ENCODE results near the gene ERVW-1.
"Not testable (repeated sequence)": the region's sequence is repeated elsewhere in the genome, so short reads cannot be mapped to it uniquely, and the experiment has no call there.

The ERVW-1 gene

GRCh38 chr7:92468589-92468988, 9.2 kb downstream of the ERVW-1 start:
- not testable (repeated sequence) for DNase-seq (ENCODE audit: low spot score)

DNA sequence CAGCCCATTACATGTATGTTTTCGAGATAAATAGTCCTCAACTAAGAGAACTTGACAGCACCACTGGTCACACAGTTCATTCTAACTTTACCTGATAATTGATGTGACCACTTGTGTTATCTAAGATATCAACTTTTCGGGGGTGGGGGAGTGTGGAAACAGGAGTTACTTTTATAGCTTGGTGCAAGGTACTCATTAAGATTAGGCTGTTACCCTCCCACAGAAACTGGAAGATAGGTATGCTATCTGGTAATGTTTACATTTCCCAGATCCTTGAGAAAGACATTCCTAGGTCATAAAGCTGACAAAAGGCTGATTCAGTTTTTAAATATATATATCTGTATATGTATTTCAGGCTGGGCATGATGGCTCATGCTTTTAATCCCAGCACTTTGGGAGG, 11.1 kb downstream of the ERVW-1 start:
- DNase-seq (ENCODE audit: low spot score): no peak

DNA sequence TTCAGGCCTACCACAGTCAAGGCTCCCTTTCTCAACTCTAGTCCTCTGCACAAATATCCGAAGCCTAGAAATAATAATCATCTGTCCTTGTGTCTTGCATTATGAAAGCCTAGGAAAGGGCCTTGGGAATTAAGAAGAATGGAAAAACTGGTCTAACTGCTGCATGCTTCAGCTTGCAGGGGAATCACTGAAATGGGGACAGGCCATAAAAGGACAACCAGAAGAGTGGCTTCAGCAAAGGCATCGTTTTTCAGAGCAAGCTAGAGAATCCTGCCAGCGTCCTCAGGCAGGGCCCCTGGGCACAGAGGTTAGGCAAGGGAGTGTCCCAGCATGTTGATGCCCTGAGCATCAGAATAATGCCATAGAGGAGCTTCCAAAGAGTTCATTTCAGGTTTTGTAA, 13.2 kb downstream of the ERVW-1 start:
- no peak for DNase-seq (ENCODE audit: low spot score)

DNA sequence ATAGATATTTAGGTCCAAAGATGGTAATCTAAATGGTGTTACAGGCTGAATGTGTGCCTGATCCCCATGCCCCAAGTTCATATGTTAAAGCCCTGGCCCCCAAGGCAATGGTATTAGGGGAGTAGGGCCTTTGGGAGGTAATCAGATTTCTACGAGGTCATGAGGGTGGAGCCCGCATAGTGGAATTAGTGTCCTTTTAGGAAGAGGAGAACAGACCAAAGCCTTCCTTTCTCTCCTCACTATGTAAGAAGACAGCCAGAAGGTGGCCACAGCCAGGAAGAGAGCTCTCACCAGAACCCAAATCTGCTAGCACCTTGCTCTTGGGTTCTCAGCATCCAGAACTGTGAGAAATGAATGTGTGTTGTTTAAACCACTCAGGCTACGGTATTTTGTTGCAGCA, 15.2 kb downstream of the ERVW-1 start:
- no peak for DNase-seq (ENCODE audit: low spot score)

DNA sequence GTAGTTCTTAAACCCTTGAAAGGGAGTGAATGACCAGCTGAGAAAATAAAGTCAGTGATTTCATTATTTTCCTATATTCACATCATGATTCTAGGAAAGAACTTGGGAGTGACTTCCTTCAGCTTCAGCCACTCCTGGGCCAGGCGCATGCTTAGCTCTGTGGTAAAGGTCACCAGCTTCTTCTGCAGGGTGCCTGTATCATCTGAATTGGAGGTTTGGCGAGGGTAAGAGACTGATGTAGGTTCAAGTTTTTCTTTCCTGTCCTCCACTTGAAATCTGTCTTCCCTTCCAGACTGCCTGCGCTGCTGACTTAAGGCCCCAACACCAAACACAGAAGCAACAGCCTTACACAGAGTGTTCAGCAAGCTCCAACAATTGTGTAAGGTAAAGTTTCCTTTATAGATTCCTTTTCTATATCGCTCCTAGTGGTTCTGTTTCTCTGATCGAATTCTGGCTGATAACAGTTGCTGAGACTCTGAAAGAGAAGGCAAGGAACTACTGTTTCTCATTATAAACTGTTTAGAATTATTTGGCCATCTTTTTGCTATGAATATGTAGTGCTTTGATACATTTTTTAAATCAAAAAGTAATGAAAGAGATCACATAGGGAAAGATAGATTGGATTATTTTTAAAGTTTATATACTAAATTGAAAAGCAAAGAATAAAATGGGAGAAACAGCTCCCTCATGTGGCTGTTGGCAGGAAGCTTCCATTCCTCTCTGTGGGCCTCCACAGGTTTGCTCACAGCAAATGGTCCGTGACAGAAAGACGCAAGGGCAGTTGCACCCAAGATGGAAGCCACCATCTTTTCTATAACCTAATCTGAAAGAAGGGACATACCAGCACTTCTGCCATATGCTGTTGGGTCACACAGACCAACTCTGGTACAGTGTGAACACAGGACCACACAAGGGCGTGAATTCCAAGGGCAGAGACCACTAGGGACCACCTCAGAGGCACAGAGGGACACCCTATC, 16.4 kb downstream of the ERVW-1 start:
- DNase-seq (ENCODE audit: low spot score): peak; percentile 37

- DNase-seq (ENCODE audit: low spot score): no peak
Measured at GRCh38 chr7:92460510-92460909, 17.2 kb downstream of the ERVW-1 start.

GRCh38 chr7:92460109-92460508, 17.6 kb downstream of the ERVW-1 start:
- no peak for DNase-seq (ENCODE audit: low spot score)

GRCh38 chr7:92456236-92456635, 21.5 kb downstream of the ERVW-1 start:
- DNase-seq (ENCODE audit: low spot score): no peak

DNA sequence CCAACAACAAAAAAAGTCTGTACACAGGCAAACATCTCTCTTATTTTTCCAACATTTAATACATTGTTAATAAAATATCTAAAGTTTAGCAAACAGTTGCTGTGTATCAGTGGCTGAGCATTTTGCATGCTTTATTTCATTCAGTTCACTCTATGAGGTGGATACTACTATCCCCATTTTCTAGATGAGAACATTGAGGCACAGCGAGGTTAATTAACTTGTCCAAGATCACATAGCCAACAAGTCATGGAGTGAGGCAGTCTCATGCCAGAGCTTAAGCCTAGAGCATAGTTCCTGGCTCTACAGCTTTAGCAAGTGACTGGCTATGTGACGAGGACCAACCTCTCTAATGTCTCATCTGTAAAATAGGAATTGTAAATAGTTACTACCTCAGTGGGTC, 26.1 kb downstream of the ERVW-1 start:
- DNase-seq (ENCODE audit: low spot score): no peak

DNA sequence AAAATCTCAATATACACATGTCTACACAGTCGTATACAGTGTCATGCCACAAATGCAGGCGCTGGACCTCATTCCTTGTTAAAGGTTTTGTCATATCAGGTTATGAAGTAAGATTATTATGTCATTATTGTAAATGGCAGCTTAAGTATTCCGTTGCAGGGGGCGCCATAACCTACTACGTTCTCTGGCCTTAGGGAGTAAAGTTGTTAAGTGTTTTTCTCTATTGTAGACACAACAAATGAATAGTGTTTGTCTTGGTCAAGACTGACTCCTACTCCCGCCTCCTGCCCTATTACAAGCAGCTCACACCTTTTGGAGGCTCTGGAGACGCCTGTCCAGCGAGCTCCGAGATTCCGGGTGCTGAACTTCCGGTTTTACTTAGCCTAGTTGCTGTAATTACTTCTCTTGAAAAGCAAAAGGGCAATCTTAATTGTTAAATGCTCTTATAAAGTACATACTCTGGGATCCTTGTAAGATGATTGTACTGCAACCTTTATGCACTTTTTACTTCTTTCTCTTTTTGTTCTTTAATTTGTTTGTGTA, 29.5 kb downstream of the ERVW-1 start:
- peak; percentile 67 for DNase-seq (ENCODE audit: low spot score)

DNA sequence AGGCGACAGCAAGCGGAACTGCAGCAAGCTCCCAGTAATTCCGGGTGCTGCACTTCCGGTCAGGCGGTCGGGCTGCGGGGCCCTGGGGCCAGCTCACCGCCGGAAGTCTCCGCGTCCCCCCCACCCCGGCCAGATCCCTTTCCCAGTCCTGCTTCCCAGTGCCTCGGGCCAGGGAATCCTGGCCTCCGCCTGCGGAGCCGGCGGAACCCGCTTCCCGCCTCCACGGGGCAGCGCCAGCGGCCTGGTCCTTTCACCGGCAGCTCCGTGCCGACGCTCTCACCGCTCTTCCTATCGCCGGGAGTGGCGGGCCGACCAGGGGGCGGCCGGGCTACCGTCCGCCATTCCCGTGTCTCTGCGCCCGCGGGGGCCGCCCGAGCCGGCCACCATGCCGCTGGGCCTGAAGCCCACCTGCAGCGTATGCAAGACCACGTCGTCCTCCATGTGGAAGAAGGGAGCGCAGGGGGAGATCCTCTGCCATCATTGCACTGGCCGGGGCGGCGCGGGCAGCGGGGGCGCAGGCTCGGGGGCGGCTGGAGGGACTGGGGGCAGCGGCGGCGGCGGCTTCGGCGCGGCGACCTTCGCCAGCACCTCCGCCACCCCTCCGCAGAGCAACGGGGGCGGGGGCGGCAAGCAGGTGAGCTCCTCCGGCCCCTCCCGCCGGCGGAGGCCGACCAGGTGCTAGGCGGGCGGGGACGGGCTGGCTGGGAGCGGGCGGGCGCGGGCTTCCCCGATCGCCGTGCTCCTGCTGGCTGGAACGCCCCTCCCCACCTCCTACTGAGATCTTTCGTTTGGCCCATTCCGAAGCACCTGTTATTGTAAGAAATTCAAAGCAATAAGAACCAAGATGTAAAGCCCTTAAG, 30.2 kb downstream of the ERVW-1 start, which contains the start of gene GATAD1:
TSS of gene GATAD1 (plus strand) at position 138 of the 860 bp plus-strand sequence. CDS start at position 386, 248 bp downstream.
- peak; percentile 88 for DNase-seq (ENCODE audit: low spot score)

DNA sequence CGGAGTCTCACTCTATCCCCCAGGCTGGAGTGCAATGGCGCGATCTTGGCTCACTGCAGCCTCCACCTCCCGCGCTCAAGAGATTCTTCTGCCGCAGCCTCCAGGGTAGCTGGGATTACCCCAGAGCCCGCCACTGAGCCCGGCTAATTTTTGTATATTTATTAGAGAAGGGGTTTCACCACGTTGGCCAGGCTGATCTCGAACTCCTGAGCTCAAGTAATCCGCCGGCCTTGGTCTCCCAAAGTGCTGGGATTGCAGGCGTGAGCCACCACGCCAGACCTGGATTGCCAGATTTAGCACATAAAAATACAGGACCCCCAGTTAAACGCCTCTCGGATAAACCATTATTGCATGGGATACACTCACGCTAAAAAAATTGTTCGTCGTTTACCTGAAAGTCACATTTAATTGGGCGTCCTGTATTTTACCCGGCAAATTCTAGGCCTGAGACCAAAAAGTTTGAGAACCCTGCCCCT, 30.8 kb downstream of the ERVW-1 start:
- DNase-seq (ENCODE audit: low spot score): no peak

DNA sequence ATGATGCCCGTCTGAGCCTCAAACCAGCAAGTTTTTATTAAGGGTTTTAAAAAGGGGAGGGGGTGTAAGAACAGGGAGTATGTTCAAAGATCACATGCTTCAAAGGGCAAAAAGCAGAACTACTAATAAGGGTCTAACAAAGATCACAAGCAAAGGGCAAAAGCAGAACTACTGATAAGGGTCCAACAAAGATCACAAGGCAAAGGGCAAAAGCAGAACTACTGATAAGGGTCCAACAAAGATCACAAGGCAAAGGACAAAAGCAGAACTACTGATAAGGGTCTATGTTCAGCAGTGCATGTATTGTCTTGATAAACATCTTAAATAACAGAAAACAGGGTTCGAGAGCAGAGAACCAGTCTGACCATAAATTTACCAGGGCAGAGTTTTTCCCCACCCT, 35.0 kb downstream of the ERVW-1 start:
- not testable (repeated sequence) for DNase-seq (ENCODE audit: low spot score)

DNA sequence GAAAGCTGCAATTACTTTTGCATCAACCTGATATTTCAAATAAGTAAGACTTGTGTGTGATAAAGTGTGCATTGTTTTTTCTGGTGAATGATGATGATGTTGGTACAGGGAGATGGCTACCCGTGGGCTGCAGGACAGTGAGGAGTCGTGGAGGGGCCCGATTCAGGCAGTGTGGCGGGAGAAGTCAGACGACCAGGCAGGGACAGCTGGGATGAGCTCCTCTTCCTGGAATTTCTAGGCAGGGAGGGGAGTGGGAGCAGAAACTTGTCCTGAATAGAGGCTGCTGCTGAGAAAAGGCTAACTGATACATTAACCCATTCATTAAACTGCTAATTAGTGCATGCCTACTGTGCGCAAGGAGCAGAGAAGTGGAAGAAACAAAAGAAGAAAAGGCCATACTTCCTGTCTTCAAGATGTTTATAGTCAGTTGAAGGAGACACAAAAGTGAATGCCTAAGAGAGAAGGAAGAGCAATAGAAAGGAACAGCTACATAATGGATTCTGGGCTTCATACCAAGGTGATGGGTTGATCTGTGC, 39.7 kb downstream of the ERVW-1 start:
- no peak for DNase-seq (ENCODE audit: low spot score)

DNA sequence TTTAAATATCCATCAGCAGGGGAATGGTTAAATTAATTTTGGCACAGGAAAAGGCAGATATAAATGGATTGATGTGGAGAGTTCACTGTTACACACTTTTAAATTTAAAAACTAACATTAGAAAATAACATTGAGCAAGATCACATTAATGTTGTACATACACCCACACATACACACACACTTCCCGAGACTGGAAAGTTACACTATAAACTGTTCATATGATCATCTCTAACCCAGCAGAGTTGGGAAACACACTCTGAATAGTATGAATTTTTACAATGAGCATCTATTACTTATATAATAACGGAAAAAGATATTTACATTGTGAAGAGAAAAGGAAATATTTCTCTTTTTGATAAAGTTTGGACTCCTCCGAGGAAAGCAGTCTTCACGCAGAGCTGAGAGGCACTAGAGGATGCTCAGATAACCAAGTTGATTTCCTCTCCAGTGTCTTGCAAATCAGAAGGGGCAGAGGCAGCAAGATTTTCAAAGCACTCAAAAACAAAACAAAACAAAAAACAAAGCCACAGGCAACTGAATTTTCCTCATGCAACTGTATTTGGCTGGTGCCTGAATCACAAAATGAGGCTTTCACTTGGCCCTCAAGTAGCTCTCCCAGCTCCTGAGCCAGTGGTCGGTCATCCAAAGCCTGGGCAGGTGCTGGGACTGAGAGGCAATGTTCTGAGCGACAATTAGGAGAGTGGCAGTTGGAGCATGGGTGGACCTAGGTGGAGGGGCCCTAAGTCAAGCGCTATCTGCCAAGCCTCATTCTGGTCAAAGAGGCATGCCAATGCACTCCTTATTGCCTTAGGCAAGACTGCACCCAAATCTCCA, 40.9 kb downstream of the ERVW-1 start:
- DNase-seq (ENCODE audit: low spot score): no peak

DNA sequence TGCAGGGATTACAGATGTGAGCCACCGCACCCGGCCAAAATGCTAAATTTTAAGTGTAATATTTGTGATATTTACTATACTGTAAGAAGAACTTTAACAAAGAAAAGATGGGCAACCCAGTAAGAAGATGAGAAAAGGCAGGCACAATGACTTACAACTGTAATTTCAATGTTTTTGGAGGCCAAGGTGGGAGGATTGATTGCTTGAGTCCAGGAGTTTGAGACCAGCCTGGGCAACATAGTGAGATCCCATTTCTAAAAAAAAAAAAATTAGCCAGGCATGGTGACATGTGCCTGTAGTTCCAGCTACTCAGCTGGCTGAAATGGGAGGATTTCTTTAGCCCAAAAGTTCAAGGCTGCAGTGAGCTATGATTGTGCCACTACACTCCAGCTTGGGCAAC, 42.2 kb downstream of the ERVW-1 start:
- DNase-seq (ENCODE audit: low spot score): no peak

DNA sequence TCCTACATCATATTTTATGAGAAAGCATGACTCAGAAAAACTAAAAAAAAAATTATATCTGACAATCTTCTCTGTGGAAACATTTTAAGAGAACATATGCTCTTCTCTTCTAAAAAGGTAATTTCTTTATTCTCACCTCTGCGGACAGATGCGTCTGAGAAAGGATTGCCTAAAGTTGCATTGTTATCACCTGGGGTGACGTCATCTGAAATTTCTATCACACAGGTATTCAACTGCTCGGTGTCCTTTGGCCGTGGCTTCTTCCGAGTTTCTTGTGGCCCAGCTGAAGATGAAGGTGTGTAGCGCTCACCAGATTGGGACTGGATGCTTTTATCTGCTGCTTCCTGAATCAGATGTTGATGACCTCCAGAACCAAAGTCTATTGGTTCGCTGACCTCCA, 44.7 kb downstream of the ERVW-1 start:
- no peak for DNase-seq (ENCODE audit: low spot score)

- DNase-seq (ENCODE audit: low spot score): no peak
Measured at GRCh38 chr7:92432299-92432946, 45.3 kb downstream of the ERVW-1 start.

GRCh38 chr7:92427193-92427592, 50.6 kb downstream of the ERVW-1 start:
- no peak for DNase-seq (ENCODE audit: low spot score)

DNA sequence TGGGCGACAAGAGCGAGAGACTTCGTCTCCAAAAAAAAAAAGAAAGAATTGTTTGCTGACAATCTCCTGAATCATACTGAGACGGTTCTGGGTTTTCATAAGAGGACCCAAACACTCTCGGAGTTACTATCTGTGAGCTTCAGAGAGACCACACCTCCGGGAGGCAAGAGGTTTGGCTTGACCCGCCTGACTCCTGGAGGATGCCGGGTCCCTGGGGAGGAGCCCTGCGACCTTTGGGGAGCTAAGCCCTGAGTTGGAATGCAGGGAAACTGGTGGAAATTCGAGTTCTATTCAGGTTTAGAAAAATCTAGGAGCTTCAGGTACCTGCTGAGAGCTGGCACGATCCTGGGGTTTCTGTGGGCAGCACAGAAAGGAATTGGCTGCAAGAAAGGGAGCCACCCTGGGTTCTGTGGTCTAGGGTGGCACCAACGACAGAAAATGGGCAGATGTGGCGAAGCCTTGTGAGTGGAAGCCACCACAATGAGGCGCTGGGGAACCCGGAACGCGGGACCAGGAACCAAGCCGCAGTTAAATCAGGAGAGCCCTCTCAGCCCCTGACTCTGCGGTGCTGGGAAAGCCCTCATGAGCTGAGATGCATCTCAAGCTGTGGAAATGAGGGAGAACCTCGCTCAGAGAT, 52.3 kb downstream of the ERVW-1 start:
- DNase-seq (ENCODE audit: low spot score): no peak
